GM12801 (cell line): Measurements from ENCODE around the gene ONECUT1.

ENCODE experiments used
- CTCF ChIP-seq: IDR thresholded peaks from one replicate; pipeline ENCODE4 v1.5.1; 2011; ENCODE audit warnings: control low read depth; ENCODE audit not compliant: insufficient read length; ENCODE audit errors: extremely low read depth

The ONECUT1 gene

DNA sequence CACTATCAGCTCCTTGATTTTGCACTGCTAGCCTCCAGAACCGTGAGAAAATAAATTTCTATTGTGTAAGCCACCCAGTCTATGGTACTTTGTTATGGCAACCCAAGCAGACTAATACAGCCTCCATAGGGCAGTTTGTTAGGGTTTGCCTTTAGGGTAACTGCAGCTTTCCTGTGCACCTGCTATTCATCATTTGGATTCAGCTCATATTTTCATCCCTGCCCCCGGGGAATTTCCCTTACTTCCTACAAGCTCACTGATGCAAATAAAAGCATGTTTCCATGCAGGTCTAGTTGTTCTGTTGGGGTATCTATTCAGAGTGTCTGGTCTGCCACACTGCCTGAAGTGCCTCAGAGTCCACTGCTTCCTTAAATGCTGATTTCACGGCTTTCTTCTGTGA, 62.3 kb downstream of the ONECUT1 start:
- TF ChIP-seq CTCF: no peak

DNA sequence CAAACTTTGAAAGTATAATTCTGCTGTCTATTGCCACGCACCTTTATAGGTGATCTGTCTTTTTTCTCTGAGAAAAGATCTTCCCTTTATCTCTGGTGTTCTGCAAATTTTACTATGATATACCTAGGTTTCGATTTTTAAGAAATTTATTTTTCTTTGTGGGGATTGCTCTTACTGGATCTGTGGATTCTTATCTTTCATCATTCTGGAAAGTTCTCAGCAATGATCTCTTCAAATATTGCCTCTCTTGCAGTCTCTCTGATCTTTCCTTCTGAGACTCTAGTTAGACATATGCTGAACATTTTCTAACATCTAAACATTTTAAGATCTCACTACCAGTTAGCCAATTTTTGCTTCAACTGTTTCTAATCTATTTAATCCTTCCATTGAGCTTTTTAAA, 63.9 kb downstream of the ONECUT1 start:
- no peak for TF ChIP-seq CTCF

GRCh38 chr15:52718551-52718950, 71.6 kb downstream of the ONECUT1 start:
- TF ChIP-seq CTCF: no peak

- TF ChIP-seq CTCF: no peak
Measured at GRCh38 chr15:52717924-52718323, 72.2 kb downstream of the ONECUT1 start.

- no peak for TF ChIP-seq CTCF
Measured at GRCh38 chr15:52717481-52717880, 72.7 kb downstream of the ONECUT1 start.

GRCh38 chr15:52716536-52716935, 73.6 kb downstream of the ONECUT1 start:
- no peak for TF ChIP-seq CTCF

DNA sequence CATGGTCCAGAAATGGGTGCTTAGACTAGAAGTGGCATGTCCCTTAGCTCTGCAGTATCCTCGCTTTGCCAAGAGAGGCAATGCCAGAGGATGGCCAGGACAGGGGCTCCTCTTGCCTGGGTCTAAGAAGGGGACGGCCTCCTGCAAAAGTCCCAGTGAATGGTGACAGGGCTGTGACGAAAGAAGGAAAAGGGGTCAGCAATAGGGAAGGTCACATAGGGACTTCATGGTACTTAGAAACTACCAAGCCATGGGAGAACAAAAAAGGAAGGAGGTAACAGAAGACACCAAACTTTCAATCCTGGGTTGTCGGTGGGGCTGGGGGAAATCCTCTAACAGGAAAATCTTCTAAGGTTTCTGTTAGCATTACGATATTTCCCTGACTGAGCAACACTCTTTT, 74.7 kb downstream of the ONECUT1 start:
- no peak for TF ChIP-seq CTCF

DNA sequence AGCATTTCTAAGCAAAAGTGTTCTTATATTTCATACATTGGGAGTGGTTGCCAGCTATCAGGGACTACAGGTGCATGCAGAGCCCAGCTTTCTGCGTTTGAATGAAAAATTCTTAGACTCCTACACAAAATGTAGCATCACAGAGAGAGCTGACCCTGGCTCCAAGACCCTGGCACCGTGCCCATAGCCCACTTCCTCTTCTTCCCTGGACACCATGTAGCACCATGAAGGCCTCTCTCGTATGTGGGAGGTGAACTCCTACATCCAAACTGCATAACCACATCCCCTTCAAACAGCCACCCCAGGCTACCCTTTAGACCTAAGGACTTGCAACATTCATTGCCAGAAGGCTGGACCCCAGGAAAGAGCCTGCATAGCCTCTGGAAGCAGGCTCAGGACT, 75.2 kb downstream of the ONECUT1 start:
- no peak for TF ChIP-seq CTCF
